DOHH2 (cell line): ENCODE data around the gene MMP2.

Experiments used
- CTCF ChIP-seq: fragments of 200-600 bp; sonication (generic); IDR thresholded peaks from one replicate; pipeline ENCODE4 v1.5.1; 2014; ENCODE audit warnings: antibody characterized with exemption, mild to moderate bottlenecking, low read depth, low read length; ENCODE audit not compliant: poor library complexity, severe bottlenecking
- EZH2phosphoT487 ChIP-seq: fragments of 200-600 bp; sonication (generic); IDR thresholded peaks from 2 replicates; pipeline ENCODE4 v1.6.1; 2017; ENCODE audit warnings: borderline replicate concordance, mild to moderate bottlenecking, antibody characterized with exemption, low read length, moderate library complexity, mixed read lengths

- TF ChIP-seq CTCF: no peak
- no peak for TF ChIP-seq EZH2phosphoT487
Measured at GRCh38 chr16:55492756-55493380, 13.9 kb downstream of the MMP2 start.
